Measurements from ENCODE around the gene TMPRSS9.
A peak's percentile ranks its signal among the peaks of the same experiment; 100 is the strongest.
"Not testable (repeated sequence)": the region's sequence is repeated elsewhere in the genome, so short reads cannot be mapped to it uniquely, and the experiment has no call there.

TMPRSS9 gene

GRCh38 chr19:2394054-2394441 is 34.0 kb downstream of the TMPRSS9 start:
- no peak for DNase-seq (ENCODE audit: low spot score)

GRCh38 chr19:2394442-2395292 is 34.6 kb downstream of the TMPRSS9 start:
- no peak for DNase-seq (ENCODE audit: low spot score)

DNA sequence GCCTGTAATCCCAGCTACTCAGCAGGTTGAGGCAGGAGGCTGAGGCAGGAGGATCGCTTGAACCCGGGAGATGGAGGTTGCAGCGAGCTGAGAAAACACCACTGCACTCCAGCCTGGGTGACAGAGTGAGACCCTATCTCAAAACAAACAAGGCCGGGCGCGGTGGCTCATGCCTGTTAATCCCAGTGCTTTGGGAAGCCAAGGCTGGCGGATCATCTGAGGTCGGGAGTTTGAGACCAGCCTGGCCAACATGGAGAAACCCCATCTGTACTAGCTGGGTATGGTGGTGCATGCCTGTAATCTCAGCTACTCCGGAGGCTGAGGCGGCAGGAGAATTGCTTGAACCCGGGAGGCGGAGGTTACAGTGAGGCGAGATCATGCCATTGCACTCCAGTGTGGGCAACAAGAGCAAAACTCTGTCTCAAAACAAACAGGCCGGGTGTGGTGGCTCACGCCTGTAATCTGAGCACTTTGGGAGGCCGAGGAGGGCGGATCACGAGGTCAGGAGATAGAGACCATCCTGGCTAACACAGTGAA is 35.3 kb downstream of the TMPRSS9 start:
- DNase-seq (ENCODE audit: low spot score): not testable (repeated sequence)

DNA sequence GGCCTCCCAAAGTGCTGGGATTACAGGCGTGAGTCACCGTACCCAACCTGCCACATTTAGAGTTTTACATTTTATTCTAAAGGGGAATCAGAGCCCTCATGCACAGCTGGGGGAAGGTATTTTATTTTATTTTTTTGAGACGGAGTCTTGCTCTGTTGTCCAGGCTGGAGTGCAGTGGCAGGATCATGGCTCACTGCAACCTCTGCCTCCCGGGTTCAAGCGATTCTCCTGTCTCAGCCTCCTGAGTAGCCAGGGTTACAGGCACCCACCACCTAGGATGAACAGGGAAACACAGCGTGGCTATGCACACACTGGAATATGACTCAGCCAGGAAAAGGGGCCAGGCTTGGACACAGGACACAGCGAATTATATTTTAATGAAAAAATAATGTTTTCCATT is 37.1 kb downstream of the TMPRSS9 start:
- not testable (repeated sequence) for DNase-seq (ENCODE audit: low spot score)

GRCh38 chr19:2398735-2399305 is 38.8 kb downstream of the TMPRSS9 start:
- peak; percentile 4 for DNase-seq (ENCODE audit: low spot score)

DNA sequence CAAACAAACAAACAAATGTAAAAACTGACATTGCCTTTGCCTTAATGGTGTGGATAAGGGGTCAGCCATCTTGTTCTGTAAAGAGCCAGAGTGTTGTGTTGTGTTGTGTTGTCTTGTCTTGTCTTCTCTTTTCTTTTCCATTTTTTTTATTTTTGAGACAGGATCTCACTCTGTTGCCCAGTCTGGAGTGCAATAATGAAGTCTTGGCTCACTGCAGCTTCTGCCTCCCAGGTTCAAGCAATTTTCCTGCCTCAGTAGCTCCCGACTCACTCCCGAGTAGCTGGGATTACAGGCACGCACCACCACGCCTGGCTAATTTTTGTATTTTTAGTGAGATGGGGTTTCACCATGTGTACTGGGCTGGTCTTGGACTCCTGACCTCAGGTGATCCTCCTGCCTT is 39.5 kb downstream of the TMPRSS9 start:
- no peak for DNase-seq (ENCODE audit: low spot score)

DNA sequence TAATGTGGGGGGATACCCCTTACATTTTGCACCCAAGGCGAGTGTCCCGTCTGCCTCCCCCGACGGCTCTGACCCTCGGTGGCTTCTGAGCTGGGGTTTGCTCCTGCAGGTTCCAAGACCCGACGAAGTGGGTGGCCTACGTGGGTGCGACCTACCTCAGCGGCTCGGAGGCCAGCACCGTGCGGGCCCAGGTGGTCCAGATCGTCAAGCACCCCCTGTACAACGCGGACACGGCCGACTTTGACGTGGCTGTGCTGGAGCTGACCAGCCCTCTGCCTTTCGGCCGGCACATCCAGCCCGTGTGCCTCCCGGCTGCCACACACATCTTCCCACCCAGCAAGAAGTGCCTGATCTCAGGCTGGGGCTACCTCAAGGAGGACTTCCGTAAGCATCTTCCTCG is 48.2 kb downstream of the TMPRSS9 start:
- no peak for DNase-seq (ENCODE audit: low spot score)

DNA sequence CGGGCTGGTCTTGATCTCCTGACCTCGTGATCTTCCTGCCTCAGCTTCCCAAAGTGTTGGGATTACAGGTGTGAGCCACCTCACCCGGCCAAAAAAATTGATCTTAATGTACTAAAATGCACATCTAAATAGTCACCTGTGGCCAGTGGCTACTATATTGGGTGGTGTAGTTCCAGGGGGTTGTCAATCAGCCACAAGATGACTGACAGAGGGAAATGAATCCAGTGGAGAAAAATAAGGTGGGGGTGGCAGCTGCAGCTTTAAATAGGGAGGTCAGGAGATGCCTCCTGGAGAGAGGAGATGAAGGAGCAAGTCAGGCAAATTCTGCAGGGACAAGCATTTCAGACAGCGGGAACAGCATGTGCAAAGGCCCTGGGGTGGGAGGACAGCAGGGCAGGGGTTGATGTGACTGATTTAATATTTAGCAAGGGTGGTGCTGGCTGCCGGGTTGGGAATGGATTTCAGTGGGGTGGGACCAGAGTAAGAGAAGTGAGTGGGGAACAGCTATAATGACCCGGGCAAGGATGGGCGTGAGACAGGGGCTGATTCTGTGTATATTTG is 49.4 kb downstream of the TMPRSS9 start:
- no peak for DNase-seq (ENCODE audit: low spot score)

DNA sequence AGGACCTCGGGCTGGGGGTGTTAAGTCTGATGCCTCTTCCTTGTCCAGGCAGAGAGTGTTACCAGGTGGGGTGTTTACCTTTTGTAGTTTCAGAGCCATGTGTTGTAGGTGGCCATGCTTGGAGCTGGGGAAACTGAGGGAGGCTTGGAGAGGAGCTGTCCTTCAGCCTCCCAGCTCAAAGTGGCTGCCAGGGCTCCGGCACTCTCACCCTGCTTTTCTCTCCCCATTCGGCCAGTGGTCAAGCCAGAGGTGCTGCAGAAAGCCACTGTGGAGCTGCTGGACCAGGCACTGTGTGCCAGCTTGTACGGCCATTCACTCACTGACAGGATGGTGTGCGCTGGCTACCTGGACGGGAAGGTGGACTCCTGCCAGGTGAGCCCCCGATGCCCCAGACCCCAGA is 50.0 kb downstream of the TMPRSS9 start:
- no peak for DNase-seq (ENCODE audit: low spot score)

DNA sequence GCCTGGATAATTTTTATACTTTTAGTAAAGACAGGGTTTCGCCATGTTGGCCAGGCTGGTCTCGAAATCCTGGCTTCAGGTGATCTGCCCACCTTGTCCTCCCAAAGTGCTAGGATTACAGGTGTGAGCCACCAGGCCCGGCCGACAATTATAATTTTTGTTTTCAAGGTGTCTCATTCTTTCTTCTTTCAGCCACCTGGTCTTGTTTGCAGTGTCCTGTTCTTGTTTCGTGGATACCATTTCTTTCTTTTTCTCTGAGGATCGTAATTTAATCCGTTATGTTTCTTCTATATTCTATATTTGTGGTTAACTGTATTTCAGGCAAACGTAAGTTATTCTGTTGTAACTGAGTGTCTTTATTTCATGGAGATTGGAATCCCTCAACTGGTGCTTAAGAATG is 51.6 kb downstream of the TMPRSS9 start:
- no peak for DNase-seq (ENCODE audit: low spot score)

DNA sequence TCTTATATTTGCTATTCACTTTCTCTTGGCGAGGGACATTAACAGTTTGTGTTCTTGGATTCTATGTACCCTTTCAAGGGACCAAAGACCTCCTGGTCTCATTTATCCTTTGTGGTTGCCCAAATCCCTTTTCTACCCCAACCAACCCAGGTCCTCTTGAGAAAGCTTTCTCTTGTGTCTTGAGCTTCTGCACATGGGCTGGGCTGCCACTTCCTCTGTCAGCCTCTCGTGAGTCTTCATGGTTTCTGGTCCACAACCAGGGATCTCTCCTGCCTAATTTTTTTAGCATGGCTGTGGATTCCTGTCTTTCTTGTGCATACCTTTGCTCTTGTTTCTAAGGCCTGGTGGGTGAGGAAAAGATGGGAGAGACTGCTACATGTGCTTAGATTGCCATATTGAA is 52.4 kb downstream of the TMPRSS9 start:
- peak; percentile 9 for DNase-seq (ENCODE audit: low spot score)

DNA sequence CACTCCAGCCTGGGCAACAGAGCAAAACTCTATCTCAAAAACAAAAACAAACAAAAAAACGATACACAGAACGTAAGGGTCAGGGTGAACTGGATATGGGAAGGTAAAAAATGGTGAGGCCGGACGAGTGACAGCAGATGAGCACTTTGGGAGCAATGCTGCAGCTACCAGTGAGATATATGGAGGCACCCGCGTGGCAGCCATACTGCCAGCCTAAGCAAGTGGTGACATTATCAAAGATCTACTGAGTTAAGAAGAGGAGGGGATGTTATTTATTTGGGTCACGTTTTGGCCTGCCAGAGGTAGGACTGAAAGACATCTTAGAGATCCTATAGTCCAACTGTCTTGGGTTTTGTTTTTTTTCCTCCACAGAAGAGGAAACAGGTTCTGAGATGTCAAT is 53.1 kb downstream of the TMPRSS9 start:
- no peak for DNase-seq (ENCODE audit: low spot score)

DNA sequence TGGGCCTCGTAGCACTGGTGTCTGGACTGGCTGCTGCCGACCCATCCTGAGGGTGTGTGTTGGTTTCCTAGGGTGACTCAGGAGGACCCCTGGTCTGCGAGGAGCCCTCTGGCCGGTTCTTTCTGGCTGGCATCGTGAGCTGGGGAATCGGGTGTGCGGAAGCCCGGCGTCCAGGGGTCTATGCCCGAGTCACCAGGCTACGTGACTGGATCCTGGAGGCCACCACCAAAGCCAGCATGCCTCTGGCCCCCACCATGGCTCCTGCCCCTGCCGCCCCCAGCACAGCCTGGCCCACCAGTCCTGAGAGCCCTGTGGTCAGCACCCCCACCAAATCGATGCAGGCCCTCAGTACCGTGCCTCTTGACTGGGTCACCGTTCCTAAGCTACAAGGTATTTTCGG is 53.6 kb downstream of the TMPRSS9 start:
- DNase-seq (ENCODE audit: low spot score): peak; percentile 8

DNA sequence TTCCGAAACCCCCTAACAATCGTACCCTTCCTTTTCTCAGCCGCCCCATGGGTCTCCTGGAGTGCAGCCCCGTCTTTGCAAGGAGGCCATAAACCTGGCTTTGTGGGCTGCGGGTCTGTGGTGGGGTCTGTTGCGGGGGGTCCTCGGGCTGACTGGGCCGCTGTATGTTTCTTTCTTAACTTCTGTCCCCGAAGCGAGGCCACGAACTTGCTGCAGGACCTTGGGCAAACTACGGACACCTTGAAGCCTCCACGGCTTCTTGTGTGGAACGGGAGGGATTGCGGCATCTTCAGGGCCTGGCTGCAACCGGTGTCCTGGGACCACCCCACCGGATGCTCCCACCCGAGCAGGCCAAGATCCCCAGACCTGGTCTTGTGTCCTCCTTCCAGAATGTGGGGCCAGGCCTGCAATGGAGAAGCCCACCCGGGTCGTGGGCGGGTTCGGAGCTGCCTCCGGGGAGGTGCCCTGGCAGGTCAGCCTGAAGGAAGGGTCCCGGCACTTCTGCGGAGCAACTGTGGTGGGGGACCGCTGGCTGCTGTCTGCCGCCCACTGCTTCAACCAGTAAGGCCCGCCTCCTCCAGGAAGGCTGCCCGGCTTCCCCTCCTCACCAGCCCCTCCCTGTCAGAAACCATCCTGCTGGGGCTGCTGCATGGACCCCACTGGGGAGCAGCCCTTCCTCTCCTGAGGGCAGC is 55.4 kb downstream of the TMPRSS9 start:
- DNase-seq (ENCODE audit: low spot score): peak; percentile 12

GRCh38 chr19:2415973-2416319 is 55.9 kb downstream of the TMPRSS9 start:
- DNase-seq (ENCODE audit: low spot score): no peak

DNA sequence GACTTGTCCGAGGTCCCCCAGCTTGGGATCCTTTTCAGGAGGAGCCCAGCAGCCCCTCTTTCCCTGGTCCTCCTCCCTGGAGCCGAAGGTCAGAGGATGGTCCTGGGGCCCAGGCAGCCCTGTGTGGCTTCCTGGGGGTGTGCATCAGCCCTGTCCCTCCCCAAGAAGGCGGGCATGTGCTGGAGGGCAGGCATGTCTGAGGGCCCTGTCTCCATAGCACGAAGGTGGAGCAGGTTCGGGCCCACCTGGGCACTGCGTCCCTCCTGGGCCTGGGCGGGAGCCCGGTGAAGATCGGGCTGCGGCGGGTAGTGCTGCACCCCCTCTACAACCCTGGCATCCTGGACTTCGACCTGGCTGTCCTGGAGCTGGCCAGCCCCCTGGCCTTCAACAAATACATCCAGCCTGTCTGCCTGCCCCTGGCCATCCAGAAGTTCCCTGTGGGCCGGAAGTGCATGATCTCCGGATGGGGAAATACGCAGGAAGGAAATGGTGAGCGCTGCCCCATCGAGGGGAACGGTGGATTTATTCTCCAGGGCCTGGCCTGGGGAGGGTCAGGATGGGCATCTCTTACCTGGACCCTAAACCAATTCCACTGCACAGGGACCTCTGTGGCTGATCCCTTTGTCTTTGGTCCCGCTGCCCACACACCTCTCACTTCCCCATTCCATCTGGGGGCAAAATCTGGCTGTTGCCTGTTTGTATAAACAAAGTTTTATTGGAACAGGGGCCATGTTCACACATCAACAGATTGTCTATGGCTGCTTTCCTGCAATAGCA is 56.4 kb downstream of the TMPRSS9 start:
- DNase-seq (ENCODE audit: low spot score): peak; percentile 13

DNA sequence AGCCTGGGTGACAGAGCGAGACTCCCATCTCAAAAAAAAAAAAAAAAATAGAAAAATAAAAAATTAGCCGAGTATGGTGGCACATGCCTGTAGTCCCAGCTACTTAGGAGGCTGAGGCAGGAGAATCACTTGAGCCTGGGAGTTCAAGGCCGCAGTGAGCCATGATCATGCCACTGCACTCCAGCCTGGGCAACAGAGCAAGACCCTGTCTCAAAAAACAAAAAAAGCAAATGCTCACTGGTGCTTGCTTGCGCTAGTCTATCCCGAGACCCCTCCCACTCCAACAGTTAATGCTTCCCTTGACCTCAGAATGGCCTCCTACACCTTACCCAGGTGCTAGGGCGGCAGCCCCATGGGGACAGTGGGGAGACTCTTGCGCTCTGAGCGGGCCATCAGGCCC is 57.4 kb downstream of the TMPRSS9 start:
- not testable (repeated sequence) for DNase-seq (ENCODE audit: low spot score)

DNA sequence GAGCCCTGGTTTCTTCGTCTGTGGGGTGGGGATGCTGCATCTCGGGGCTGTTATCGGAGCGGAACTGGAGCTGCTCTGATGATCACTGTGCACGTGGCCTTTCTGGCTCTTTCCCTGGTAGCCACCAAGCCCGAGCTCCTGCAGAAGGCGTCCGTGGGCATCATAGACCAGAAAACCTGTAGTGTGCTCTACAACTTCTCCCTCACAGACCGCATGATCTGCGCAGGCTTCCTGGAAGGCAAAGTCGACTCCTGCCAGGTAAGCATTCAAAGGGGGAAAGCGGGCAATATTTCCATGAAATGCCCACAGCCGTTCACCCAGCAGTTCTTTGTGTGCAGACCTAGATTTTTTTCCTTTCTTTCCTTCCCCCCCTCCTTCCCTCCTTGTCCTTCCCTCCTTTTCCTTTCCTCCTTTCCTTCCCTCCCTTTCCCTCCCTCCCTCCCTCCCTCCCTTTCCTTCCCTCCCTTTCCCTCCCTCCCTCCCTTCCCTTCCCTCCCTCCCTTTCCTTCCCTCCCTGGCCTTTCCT is 57.9 kb downstream of the TMPRSS9 start:
- peak; percentile 6 for DNase-seq (ENCODE audit: low spot score)

DNA sequence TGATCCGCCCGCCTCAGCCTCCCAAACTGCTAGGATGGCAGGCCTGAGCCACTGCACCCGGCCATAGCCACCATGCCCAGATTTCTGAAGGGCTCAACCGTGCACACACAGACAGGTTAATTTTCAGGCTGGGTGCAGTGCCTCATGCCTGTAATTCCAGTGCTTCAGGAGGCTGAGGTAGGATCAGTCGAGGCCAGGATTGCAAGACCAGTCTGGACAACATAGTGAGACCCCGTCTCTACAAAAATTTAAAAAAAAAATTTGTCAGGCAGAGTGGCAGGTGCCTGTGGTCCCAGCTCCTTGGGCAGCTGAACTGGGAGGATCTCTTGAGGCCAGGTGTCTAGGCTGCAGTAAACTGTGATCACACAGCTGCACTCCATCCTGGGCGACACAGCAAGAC is 59.7 kb downstream of the TMPRSS9 start:
- DNase-seq (ENCODE audit: low spot score): no peak

- peak; percentile 4 for DNase-seq (ENCODE audit: low spot score)
Measured at GRCh38 chr19:2420490-2420889, 60.4 kb downstream of the TMPRSS9 start.

DNA sequence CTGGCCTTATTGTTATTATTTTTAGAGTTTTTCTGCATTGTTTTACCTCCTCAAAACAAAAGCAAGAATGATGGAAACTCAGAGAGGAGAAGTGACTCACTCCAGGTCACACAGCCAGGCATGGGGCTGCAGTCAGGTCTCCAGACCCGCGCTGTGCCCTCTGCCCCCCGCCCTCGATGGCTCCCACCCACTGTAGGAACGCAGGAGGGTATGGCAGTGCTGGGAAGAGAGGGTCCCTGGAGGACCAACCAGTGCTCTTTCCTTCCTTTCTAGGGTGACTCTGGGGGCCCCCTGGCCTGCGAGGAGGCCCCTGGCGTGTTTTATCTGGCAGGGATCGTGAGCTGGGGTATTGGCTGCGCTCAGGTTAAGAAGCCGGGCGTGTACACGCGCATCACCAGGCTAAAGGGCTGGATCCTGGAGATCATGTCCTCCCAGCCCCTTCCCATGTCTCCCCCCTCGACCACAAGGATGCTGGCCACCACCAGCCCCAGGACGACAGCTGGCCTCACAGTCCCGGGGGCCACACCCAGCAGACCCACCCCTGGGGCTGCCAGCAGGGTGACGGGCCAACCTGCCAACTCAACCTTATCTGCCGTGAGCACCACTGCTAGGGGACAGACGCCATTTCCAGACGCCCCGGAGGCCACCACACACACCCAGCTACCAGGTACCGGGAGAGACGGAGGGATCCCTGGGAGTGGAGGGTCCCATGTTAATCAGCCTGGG is 61.7 kb downstream of the TMPRSS9 start:
- DNase-seq (ENCODE audit: low spot score): peak; percentile 17
